Neutrophil (primary cell): Measurements from ENCODE around the gene SH3GLB2.

Experiments used
- H3K27ac ChIP-seq: fragments of 200-600 bp; sonication (generic); 2 replicates; pipeline ENCODE4 v1.5.1; 2016; ENCODE audit warnings: mild to moderate bottlenecking, moderate library complexity
- H3K27me3 ChIP-seq: fragments of 200-600 bp; sonication (generic); 2 replicates; pipeline ENCODE4 v1.6.0; 2016; ENCODE audit warnings: mild to moderate bottlenecking
- H3K36me3 ChIP-seq: fragments of 200-600 bp; sonication (generic); 2 replicates; pipeline ENCODE4 v1.5.1; 2017
- H3K4me1 ChIP-seq, 2 experiments: fragments of 200-600 bp in 1 of 2; sonication (generic) in 1 of 2; 1 replicate in 1 of 2; 2 replicates in 1 of 2; pipeline versions ENCODE4 v1.5.1 to v1.6.1; 2013 to 2016; ENCODE audit warnings: low read depth in 1 of 2, low read length in 1 of 2, mild to moderate bottlenecking in 1 of 2, moderate library complexity in 1 of 2; ENCODE audit not compliant: control insufficient read depth in 1 of 2, insufficient read depth in 1 of 2
- H3K4me3 ChIP-seq, 2 experiments: fragments of 200-600 bp in 1 of 2; sonication (generic) in 1 of 2; 1 replicate in 1 of 2; 2 replicates in 1 of 2; pipeline ENCODE4 v1.5.1; 2013 to 2016; ENCODE audit warnings: low read depth in 1 of 2, low read length in 1 of 2, mild to moderate bottlenecking in 1 of 2, moderate library complexity in 1 of 2
- H3K9me3 ChIP-seq: fragments of 200-600 bp; sonication (generic); 2 replicates; pipeline ENCODE4 v1.5.1; 2016
- TF ChIP-seq, protein P1 (sequence below): fragments of 200-600 bp; sonication (generic); IDR thresholded peaks from 2 replicates; pipeline ENCODE4 v1.5.1; 2016; ENCODE audit warnings: antibody characterized with exemption

Gene SH3GLB2

DNA sequence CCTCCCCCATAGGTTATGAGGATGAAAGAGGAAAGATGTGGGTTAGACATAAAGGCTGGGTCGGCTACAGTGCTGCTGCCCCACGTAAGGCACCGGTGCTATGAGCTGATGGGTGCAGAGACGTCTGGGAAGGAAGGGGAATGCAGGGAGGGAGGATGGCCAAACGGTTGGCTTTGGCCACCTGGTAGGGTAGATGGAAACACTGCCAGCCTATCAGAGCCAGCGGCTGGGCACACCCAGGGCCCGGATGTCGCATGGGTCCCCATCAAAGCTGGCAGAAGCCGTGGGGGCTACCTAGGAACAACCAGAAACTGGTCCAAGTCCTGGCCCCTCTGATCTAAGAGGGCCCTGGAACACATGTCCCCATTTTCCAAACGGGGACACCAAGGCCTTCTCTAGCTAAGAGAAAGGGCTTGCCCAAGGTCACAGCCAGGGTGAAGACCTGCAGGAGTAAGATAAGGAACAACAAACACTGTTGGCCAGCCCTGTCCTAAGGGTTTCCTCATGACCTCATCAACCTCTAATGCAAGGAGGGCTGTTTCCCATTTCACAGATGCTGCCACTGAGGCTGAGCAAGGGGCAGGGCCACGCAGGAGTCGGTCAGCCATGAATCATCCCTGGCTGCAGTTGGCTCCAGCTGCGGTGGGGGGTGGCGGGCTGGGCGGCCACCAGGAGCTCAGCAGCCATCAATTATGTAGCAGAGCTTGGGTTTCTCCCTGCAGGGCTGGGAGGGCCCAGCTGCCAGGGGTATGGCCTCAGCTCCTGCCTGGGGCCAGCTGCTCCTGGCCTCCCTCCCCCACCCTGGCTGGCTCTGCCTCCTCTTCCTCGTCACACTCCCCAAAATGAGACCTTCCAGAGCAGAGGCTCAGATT lies 4.9 kb downstream of the SH3GLB2 start:
- no peak overlapping the region for H3K27ac ChIP-seq
- no peak overlapping the region for H3K4me3 ChIP-seq
- H3K27me3 ChIP-seq: no peaks in the 10 kb centered on the region
- TF ChIP-seq, protein P1, sequence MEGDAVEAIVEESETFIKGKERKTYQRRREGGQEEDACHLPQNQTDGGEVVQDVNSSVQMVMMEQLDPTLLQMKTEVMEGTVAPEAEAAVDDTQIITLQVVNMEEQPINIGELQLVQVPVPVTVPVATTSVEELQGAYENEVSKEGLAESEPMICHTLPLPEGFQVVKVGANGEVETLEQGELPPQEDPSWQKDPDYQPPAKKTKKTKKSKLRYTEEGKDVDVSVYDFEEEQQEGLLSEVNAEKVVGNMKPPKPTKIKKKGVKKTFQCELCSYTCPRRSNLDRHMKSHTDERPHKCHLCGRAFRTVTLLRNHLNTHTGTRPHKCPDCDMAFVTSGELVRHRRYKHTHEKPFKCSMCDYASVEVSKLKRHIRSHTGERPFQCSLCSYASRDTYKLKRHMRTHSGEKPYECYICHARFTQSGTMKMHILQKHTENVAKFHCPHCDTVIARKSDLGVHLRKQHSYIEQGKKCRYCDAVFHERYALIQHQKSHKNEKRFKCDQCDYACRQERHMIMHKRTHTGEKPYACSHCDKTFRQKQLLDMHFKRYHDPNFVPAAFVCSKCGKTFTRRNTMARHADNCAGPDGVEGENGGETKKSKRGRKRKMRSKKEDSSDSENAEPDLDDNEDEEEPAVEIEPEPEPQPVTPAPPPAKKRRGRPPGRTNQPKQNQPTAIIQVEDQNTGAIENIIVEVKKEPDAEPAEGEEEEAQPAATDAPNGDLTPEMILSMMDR: no peak
- H3K4me1 ChIP-seq: peaks cover 15 to 20% of the 10 kb centered on the region in 2 experiments
- H3K9me3 ChIP-seq: no peaks in the 10 kb centered on the region
- H3K36me3 ChIP-seq: peaks cover 10% of the 10 kb centered on the region

DNA sequence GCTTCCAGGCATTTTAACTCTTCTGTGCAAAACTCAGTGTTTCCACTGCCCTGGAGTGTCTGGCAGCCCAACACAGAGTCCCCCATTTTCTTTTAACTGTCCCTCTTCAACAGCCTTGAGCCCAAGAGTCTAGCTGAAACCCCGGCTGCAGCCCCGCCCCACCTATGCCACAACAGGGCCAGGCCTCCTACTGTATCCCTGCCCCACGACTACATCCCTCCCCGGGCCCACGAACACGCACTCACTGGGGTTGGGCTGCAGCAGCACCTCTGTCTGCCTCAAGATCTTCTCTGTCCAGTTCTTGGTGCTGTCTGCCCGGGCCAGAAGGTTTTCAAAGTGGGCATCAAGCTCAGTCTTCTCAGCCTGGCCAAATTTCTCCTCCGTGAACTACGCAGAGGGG lies 6.1 kb downstream of the SH3GLB2 start:
- TF ChIP-seq, protein P1: no peak
- Histone ChIP-seq H3K4me1 (peaks cover 6 to 11% of the 10 kb centered on the region in 2 experiments), H3K36me3 (peaks cover 10% of the 10 kb centered on the region), H3K4me3 (no peak overlapping the region), H3K27ac (no peak overlapping the region), H3K27me3 (no peaks in the 10 kb centered on the region), H3K9me3 (no peaks in the 10 kb centered on the region)

DNA sequence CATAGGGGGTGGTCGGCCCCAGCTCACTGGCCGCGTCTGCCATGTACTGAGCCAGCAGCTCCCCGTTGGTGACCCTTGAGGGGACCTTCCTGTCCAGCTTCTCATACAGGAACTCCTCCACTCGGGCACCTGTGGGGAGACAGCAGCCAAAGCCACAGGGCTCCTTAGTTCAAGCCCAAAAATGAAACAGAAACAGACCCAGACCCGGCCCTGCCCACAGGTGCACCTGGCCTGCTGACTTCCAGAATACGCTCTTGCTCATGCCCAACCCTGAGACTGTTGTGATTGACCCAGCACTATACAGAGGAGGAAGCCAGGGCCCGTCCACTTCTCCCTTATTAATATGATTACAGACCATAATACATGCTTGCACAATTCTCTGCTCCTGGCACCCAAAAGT lies 7.0 kb downstream of the SH3GLB2 start:
- H3K4me3 ChIP-seq: no peak overlapping the region
- no peak overlapping the region for H3K27ac ChIP-seq
- no peaks in the 10 kb centered on the region for H3K27me3 ChIP-seq
- TF ChIP-seq, protein P1: no peak
- peaks cover 0 to 5% of the 10 kb centered on the region in 2 experiments for H3K4me1 ChIP-seq
- H3K36me3 ChIP-seq: peaks cover 10% of the 10 kb centered on the region
- H3K9me3 ChIP-seq: no peaks in the 10 kb centered on the region

DNA sequence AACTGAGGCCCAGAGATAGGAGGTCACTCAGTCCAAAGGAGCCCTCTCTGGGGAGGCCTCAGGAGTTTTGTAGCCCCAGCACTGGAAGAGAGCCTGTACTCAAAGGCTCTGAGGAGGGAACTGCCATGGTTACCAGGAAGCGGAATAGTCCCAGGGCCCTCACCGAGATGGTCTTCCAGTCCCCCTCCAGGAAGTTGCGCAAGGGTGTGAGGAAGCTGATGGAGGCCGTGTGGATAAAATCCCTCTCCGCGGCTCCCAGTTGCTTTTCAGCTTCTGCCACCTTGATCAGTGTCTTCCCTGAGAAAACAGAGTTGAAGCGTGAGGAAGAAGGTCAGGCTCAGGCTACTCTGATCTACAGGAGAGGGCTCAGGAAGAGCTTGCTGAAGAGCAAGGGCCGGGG lies 13.5 kb downstream of the SH3GLB2 start:
- Histone ChIP-seq H3K27ac (no peak overlapping the region), H3K4me3 (no peak overlapping the region), H3K36me3 (peaks cover 55% of the 10 kb centered on the region), H3K4me1 (peaks cover 0 to 3% of the 10 kb centered on the region in 2 experiments), H3K27me3 (no peaks in the 10 kb centered on the region), H3K9me3 (no peaks in the 10 kb centered on the region)
- TF ChIP-seq, protein P1: no peak

DNA sequence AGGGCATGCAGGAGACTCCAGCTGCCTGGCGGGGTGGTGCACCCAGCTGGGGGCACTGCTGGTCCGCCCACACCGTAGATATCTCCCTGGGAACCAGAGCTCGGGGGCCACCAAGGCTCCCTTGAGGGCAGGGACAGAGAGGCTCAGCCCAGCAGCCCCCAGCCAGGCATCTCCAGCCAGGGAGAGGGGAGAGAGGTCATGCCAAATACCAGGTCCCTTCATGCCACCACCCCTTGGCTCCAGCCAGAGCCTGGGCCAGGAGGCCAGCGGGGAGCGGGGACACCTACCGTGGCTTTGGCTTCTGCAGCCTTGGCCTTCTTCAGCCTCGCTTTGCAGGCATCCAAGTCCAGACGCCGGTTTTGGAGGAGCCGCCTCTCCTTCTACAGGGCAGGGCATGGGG lies 14.0 kb downstream of the SH3GLB2 start:
- Histone ChIP-seq H3K27me3 (no peaks in the 10 kb centered on the region), H3K4me1 (peaks cover 0 to 3% of the 10 kb centered on the region in 2 experiments), H3K27ac (no peak overlapping the region), H3K4me3 (no peak overlapping the region), H3K36me3 (peaks cover 56% of the 10 kb centered on the region), H3K9me3 (no peaks in the 10 kb centered on the region)
- TF ChIP-seq, protein P1: no peak
